Right lung (tissue), 5 donors: ENCODE data around the gene AFAP1L2. TPM values are rescaled to one million over a fixed set of nuclear protein-coding genes. Genes with fewer than 3 reads are reported as not detected.

ENCODE experiments used
- DNase-seq, 2 donors: peaks; one replicate each; pipeline ENCODE4 v3.0.0-alpha.2; 2013
- polyA plus RNA-seq, 5 donors: library from polyadenylated mRNA; unstranded; fragments of 120-200 nt; gene quantifications; one replicate each; pipeline versions ENCODE4 v1.2.1 to v1.2.3, GENCODE V29; 2013; ENCODE audit warnings: inconsistent platforms in 1 of 5, low replicate concordance in 1 of 5; ENCODE audit not compliant: insufficient read length in 5 of 5, insufficient read depth in 1 of 5

AFAP1L2 gene
- polyA plus RNA-seq, 5 donors, result 30.3 to 38.1 (median 33.8) TPM

DNA sequence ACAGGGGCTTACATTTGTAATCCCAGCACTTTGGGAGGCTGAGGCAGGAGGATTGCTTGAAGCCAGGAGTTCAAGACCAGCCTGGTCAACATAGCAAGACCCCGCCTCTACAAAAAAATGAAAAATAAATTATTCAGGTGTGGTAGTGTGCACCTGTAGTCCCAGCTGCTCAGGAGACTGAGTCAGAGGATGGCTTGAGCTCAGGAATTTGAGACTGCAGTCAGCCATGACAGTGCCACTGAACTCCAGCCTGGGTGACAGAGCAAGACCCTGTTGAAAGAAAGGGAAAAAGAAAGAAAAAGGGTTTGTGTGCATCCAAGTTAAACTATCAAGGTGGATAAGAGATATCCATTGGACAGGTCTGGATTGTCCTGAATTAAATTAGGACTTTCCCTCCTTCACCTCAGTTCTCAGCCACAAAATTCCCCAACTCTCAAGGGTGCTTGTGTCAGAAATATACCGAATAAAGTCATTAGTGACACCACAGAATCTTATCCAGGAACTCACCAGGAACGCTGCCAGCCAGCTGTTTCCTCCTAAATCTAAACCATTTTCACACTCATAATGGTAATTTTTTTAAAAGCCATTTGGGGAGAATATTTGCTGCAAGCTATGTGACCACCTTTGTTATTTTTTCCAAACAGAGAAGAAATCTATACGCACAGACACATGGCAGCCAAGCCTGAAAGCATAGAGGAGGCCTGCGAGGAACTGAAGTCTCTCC is 12.0 kb downstream of the AFAP1L2 start:
- DNase-seq, result no peak

GRCh38 chr10:114391599-114391998 is 12.7 kb downstream of the AFAP1L2 start:
- no peak for DNase-seq

DNA sequence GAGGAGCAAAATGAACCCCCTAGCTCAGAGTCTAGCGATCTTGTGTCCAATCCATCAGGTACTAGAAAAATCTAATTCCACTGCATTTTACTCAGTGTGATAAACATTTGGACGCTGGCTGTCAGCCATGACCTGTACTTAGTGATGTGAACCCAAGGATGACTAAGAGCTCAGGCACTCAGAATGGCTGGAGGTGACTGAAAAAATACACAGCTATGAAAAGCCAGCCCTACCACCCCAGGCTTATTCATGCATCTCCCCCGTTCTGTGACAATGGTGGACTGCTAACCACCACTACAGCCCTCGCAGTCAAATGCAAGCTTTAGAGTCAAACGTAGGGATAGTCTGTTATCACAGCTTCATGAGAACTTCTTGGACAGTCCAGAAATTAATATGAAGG is 14.9 kb downstream of the AFAP1L2 start:
- no peak for DNase-seq

GRCh38 chr10:114388275-114388674 is 16.0 kb downstream of the AFAP1L2 start:
- no peak for DNase-seq

GRCh38 chr10:114387784-114388183 is 16.5 kb downstream of the AFAP1L2 start:
- no peak for DNase-seq

DNA sequence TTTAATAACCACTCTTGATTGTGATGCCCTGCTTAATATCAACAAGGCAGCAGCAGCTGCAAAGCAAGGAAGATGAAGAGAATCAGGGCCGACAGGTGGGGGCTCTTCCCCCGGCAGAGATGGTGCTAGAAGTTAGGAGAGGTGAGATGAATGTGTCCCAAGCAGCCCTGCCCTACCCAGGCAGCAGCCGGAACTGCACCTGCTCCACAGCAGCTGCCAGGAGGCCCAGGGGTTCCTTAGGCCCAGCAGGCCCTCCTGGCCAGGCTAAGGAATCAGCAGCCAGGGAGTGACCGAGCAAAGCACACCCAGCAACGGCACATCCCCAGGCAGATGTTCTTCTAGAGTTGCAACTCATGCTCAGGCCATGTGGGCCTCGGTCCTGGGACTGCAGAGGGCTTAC is 17.9 kb downstream of the AFAP1L2 start:
- DNase-seq, result no peak

- DNase-seq, result no peak
Observed at GRCh38 chr10:114385557-114385956, 18.7 kb downstream of the AFAP1L2 start.

GRCh38 chr10:114384601-114385000 is 19.7 kb downstream of the AFAP1L2 start:
- DNase-seq, result no peak

DNA sequence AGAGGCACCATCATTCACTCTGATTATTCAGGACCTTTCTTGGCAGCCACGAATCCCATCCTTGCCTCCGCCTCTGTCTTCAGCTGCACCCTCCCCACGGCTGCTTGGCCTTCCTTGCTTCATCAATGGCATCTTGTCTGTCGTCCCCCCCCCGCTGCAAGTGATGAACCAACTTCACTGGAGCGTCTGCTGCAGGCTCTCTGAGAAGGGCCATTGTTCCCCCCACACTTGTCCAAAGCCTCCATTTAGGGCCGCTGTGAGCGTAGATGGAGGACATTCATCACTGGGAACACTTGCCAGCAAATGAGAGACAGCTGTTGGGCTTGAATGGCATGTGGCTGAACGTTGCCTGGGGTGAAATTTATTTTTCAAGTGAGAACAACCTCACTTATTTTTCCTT is 20.1 kb downstream of the AFAP1L2 start:
- no peak for DNase-seq

DNA sequence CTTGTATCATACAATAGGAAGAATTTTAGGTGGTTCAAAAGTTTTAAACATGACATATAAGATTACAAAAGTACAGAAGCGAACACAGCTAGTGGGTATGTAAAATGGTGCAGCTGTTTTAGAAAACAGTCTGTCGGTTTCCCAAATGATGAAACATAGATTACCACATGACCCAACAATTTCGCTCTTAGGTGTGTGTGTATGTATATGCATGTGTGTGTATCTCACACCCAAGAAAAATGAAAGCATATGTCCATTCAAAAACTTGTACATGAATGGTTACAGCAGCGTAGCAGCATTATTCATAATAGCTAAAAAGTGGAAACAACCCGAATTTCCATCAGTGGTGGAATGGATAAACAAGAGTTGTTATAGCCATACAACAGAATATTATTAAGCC is 23.5 kb downstream of the AFAP1L2 start:
- no peak for DNase-seq

DNA sequence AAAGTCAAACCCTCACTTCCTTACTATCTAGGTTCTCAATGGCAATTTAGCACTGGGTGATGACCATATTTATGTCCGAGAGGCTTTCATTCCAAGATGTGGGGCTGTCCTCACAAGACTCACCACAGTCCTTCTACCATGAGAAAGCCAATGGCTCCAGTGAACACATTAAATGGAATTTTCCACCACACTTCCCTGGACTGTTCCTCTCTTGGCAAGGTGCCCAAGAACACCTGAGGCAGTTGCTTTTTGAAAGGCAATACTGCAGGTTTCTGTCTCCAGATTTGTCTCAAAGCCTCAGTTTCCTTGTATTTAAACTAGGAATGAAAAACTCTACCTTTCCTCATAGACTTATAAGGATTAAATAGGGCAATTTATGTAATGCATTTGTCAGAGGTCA is 24.2 kb downstream of the AFAP1L2 start:
- no peak for DNase-seq

- no peak for DNase-seq
Observed at GRCh38 chr10:114379631-114380041, 24.7 kb downstream of the AFAP1L2 start.

- no peak for DNase-seq
Observed at GRCh38 chr10:114376523-114376922, 27.8 kb downstream of the AFAP1L2 start.

- DNase-seq, result peak; percentile 83 to 85
Observed at GRCh38 chr10:114375047-114375446, 29.3 kb downstream of the AFAP1L2 start.

- DNase-seq, result peak; percentile 87 to 90
Observed at GRCh38 chr10:114374053-114374791, 30.1 kb downstream of the AFAP1L2 start.

- no peak for DNase-seq
Observed at GRCh38 chr10:114373631-114374030, 30.7 kb downstream of the AFAP1L2 start.

DNA sequence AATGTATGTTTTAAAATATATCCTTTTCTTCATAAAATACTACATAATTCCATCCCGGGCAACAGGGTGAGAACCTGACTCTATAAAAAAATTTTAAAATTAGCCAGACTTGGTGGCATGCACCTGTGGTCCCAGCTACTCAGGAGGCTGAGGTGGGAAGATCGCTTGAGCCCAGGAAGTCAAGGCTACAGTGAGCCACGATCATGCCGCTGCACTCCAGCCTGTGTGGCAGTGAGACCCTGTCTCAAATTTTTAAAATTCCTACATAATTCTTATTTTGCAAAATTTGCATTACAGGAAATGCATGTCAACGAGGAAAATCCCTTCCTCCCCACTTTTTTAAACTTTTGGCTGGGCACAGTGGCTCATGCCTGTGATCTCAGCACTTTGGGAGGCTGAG is 31.3 kb downstream of the AFAP1L2 start:
- no peak for DNase-seq

- DNase-seq, result no peak
Observed at GRCh38 chr10:114372179-114372578, 32.1 kb downstream of the AFAP1L2 start.

GRCh38 chr10:114370966-114371365 is 33.3 kb downstream of the AFAP1L2 start:
- DNase-seq, result no peak

- DNase-seq, result no peak
Observed at GRCh38 chr10:114370199-114370598, 34.1 kb downstream of the AFAP1L2 start.

DNA sequence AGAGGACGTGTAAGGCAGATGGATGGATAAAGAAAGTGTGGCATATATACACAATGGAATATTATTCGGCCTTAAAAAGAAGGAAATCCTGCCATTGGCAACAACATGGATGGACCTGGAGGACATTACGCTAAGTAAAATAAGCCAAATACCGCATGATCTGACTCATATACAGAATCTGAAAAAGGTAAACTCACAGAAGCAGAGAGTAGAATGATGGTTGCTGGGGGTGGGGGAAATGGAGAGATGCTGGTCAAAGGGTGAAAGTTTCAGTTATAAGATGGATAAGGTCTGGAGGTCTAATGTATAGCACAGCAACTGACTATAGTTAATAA is 36.3 kb downstream of the AFAP1L2 start:
- no peak for DNase-seq

DNA sequence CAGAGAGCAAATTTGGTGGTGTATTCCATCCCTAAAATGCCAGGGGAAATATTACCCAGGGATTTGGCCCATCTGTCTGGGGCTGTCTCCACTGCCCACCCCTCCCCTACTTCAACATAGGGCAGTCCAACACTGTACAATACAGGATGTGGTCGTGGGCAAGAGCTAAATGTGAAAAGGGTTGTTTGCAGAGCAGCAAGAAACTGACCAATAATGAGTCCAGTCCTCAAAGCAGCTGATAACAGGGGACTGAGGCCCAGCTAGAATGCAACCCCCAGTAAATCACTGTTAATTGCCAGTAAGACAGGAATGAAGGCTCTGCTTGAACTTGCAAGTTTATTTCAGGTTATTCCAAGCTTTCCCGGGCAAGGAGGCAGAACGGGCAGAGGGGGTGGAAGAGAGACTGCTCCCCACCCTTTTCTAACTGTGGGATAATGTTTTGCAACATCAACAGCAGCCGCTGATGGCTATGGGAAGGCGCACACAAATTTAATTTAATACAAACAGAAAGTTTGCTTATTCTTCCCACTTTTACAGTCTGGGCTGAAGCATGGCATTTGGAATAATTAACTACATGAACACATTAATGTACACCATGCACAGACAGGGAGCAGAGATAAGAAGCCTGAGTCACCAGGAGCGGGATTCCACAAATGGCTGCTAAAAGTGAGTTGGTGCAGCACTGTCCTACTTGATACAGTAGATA is 36.8 kb downstream of the AFAP1L2 start:
- no peak for DNase-seq

DNA sequence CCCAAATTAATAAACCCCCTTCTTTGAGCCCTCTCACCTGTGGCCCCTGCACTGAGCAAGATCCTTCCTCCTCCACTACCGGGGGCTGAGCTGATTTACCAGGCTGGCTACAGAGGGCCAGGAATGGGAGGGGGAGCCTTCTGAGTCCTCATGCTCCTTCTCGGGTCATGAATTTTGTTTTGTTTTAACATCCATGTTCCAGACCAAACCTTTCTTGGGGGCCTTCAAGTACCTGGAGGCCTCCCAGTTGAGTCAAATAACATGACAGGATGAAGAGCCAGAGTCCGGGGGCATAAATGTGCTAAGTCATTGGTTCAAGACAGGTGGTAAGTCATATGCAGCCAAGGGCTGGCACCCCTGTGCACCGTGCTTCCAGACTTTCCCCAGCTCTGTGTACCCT is 39.6 kb downstream of the AFAP1L2 start:
- no peak for DNase-seq
